ENCODE results near the gene NLRC3.

Gene NLRC3

DNA sequence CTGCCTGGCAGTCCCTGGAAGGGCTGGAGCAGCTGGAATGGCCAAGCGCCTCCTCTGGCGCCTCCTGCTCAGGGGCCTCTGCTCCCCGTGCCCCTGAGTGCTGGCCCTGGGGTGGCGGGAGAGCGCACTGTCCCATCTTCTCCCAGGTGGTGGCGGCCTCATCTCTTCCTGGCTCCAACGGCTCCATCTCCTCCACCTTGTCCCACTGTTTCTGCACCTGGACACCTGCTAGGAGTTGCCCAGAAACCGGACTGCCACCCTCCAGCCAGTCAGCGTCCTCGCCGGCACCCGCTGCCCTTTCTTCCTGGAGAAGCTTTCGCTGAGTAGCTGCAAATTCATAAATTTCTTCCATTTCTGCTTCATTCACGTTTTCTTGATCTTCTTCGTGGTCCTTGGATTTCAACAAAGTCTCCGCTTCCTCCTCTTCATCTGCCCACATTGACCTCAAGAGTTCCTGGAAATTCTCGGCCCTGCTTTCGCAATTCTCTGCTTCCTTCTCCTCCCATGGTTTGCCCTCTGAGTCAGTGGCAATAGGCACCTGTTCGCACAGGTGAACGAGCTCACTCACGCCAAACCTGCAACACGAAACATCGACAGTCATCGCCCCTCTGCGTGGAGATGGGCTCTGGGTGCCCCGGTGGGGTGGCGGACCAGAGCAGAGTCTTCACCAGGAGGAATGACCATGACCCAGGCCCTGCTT is 13.7 kb upstream of the NLRC3 start:
- Mint-ChIP-seq H3K4me1 (peaks cover 6% of the 10 kb centered on the region), H3K4me3 (no peak overlapping the region), H3K27me3 (no peaks in the 10 kb centered on the region), H3K9me3 (no peaks in the 10 kb centered on the region), H3K27ac (no peak overlapping the region)
- ATAC-seq (no peak), DNase-seq (no peak)

DNA sequence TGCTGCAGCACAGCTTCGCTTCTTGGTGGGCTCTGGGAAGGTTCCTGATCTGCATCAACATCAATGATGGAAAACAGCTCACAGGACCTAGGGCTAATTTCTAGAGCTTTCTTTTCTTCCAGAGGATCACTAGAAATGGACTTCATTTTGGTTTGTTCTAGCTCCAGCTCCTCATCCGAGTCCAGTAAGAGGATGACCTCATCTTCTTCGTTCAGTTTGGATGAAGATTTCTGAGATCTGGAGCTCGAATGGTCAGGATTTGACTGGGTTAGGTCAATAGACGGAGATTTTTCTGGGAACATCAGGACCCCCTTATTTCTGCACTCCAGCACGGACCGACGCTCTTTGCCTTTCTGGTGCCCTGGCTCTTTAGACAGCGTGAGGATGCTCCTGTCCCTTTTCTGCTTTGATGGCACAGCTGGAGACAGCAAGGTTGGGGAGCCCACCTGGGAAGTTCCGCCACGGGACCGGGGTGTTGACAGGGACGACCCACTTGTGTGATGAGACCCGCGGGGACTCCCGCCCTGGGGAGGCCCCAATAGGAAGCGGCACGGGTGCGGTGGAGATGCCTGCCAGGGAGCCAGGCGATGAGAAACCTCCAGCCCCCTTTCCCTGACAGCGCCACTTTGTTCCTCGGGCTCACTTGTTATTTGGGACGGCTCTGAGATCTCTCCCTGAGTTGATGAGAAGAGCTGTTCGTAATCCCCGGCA is 12.9 kb upstream of the NLRC3 start:
- H3K27me3 Mint-ChIP-seq, result no peaks in the 10 kb centered on the region
- H3K4me1 Mint-ChIP-seq, result peaks cover 8% of the 10 kb centered on the region
- H3K9me3 Mint-ChIP-seq, result no peaks in the 10 kb centered on the region
- H3K27ac Mint-ChIP-seq, result no peak overlapping the region
- ATAC-seq (no peak), DNase-seq (no peak)
- H3K4me3 Mint-ChIP-seq, result no peak overlapping the region

DNA sequence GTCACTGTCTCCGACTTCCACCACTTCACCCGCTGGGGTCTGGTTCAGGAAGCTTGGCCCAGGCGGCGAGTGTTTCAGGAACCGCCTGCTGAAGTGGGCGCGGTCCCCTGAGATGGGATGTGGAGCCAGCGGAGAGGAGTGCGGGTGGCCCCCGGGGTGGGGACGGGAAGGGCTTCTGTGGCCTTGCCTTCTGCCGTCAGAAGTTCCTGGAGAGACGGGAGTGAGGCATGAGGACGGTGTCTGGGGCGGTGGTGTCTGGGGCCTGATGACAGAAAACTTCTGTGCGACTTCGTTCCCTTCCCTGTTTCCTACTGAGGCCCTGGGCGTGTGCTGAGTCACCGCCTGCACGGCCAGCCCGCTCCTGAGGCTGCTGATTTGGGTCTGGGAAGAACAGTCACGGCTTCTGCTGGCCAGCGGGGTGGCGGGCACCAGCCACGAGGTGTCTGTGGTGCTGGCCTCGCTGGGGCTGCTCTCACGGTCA is 12.3 kb upstream of the NLRC3 start:
- no peak overlapping the region for H3K4me3 Mint-ChIP-seq
- H3K9me3 Mint-ChIP-seq, result no peaks in the 10 kb centered on the region
- peaks cover 11% of the 10 kb centered on the region for H3K4me1 Mint-ChIP-seq
- ATAC-seq (no peak), DNase-seq (no peak)
- no peaks in the 10 kb centered on the region for H3K27me3 Mint-ChIP-seq
- H3K27ac Mint-ChIP-seq, result no peak overlapping the region

DNA sequence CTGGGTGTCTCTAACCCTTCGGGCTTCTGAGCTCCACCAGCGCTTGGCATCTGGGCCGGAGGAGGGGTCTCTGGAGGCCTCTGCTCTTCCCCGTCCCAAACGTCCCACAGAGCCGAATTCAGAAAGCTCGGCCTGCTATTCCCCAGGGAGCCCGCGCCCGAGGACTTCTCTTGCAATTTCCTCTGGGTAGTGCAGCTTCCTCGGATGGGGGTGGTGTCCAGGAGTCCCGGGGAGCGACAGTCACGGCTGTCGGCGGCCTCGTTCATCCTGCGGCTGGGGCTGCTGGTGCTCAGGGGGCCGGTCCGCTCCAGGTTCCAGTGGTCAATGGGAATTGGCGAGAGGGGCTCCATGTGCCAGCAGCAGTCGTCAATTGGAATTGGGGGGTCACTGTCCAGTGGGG is 11.8 kb upstream of the NLRC3 start:
- H3K4me3 Mint-ChIP-seq, result no peak overlapping the region
- H3K27me3 Mint-ChIP-seq, result no peaks in the 10 kb centered on the region
- DNase-seq (no peak), ATAC-seq (no peak)
- H3K9me3 Mint-ChIP-seq, result no peaks in the 10 kb centered on the region
- H3K27ac Mint-ChIP-seq, result no peak overlapping the region
- H3K4me1 Mint-ChIP-seq, result peaks cover 11% of the 10 kb centered on the region

DNA sequence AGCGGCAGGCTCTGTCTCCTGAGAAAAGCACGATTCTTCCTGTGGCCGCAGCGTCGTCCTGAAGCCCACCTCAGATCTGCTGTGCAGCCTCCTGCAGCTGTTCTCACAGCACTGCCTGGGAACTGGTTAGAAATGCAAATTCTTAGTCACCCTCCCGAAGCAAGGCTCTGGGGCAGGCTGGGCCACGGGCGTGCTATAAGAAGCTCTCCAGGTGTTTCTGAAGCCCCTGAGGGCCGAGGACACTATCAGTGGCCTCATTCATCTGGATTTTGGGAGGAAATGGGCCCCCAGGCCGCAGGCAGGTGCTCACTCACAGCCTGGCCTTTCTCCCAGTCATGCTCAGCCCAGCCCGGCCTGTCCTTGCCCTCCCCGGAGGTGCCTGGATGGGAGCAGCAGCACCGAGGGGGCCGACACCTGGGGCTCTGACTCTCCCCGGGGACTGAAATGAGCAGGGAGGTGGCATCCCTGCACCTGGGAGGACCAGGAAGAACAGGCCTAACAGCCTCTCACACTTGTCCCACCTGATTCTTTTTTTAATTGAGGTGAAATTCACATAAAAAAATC is 10.4 kb upstream of the NLRC3 start:
- H3K9me3 Mint-ChIP-seq, result no peaks in the 10 kb centered on the region
- DNase-seq (no peak), ATAC-seq (no peak)
- H3K4me3 Mint-ChIP-seq, result no peak overlapping the region
- peaks cover 11% of the 10 kb centered on the region for H3K4me1 Mint-ChIP-seq
- H3K27me3 Mint-ChIP-seq, result no peaks in the 10 kb centered on the region
- H3K27ac Mint-ChIP-seq, result no peak overlapping the region

DNA sequence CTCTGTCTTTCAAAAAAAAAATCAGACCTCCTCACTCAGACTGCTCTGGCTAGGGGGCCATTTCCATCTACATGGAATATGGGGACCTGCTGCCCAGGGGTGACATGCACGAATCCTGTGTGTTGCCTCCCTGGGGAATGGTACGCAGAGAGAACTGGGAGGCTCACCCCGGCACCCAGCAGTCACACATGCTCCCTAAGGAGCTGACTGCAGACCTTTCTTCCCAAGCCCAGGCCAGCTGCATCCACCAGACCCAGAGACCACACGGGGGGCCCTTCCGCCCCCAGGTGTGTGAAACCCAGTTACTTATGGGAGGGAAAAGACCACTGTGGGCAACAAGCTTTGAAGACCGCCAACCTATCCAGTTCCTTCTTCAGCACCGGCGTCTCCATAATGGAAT is 7.2 kb upstream of the NLRC3 start:
- Mint-ChIP-seq H3K9me3 (no peaks in the 10 kb centered on the region), H3K27ac (no peak overlapping the region), H3K4me3 (no peak overlapping the region), H3K27me3 (no peaks in the 10 kb centered on the region), H3K4me1 (peaks cover 23% of the 10 kb centered on the region)
- no peak for ATAC-seq
- DNase-seq, result no peak

DNA sequence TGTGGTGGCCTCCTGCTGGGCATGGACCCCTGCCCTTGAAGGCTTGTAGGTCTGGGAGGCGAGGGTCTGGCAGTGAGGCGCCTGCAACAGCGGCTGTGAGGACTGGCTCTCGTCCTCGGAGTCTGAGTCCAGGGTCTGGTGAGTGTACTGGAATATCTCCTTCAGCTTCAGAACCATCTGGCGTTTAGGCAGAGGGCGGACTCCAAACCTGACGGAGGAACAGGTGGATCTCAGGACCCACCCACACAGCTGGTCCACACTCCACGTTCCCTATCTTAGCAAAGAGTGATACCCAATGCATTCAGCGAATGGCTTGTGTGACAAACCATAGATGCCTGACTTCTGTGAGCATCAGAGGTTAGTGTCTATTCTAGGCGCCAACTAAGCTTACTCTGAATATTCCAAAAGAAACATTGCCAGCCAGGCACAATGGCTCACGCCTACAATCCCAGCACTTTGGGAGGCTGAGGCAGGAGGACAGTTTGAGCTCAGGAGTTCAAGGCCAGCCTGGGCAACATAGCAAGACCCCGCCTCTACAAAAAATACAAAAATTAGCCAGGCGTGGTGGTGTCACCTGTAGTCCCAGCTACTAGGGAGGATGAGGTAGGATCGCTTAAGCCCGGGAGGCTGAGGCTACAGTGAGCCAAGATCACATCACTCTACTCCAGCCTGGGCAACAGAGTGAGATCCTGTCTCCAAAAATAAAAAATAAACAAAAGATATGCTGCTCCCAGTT is 6.3 kb upstream of the NLRC3 start:
- H3K4me1 Mint-ChIP-seq, result peaks cover 33% of the 10 kb centered on the region
- DNase-seq, result no peak
- no peak overlapping the region for H3K4me3 Mint-ChIP-seq
- no peaks in the 10 kb centered on the region for H3K27me3 Mint-ChIP-seq
- no peak for ATAC-seq
- H3K9me3 Mint-ChIP-seq, result no peaks in the 10 kb centered on the region
- H3K27ac Mint-ChIP-seq, result peak overlapping the region in 1 of 2 donors; percentile 27

DNA sequence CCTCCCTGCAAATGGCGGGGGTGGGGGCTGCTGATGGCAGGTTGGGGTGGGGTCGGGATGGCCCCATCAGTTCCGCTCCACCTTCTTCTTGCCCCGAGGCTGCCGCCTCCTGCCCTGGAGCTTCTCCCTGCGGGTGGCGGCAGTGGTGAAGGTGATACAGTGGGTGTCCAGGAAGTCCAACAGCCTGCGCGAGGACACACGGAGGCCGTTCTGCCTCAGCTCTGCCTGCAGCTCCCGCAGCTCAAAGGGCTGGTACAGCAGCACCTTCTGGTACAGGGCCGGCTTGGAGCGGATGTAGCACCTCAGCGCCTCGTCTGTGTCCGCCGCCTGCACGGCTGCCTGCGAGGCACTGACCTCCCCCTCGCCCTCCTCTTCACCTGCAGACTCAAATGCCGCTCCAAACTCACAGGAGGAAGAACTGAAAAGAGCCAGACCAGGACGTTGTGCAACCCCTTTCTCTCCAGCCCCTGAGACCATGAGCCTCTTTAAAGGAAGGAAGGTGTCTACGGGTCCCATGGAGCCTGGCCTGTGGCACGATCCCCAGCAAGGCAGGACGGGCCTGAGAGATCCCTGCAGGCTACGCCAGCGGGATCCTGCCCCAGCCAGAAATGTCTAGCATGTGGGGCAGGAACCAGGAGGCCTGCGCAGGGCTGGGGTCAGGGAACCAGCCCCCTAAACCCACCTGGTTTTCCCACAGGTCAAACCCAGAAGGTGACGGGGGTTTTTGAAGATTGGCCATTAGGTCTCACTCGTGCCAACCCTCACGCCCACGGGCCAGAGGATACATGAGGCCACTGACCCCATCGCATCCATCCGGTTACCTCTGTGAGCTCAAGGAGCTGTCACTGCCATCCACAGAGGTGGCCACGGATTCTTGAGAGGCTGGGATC is 5.3 kb upstream of the NLRC3 start:
- H3K27ac Mint-ChIP-seq, result no peak overlapping the region
- no peaks in the 10 kb centered on the region for H3K9me3 Mint-ChIP-seq
- peaks cover 42% of the 10 kb centered on the region for H3K4me1 Mint-ChIP-seq
- ATAC-seq, result no peak
- no peak for DNase-seq
- H3K4me3 Mint-ChIP-seq, result no peak overlapping the region
- H3K27me3 Mint-ChIP-seq, result no peaks in the 10 kb centered on the region

DNA sequence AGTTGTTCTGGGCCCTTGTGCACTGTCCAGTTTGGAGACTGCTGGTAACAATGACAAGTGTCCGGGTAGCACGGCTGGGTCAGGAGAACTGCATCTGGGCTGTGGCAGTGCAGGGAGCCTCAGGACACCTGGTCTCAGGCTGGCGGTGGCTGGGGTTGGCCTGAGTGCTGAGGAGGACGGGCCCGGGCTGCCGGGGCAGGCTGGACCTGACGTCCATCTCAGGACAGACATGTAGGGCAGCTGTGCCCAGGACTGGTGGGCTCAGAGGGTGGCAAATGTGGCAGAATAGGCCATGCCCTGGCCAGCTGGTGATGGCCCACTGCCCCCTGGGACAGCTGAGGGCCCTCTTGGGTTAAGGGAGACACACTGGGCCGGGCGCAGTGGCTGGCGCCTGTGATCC is 4.2 kb upstream of the NLRC3 start:
- no peak for ATAC-seq
- Mint-ChIP-seq H3K9me3 (no peaks in the 10 kb centered on the region), H3K27me3 (no peaks in the 10 kb centered on the region), H3K4me3 (no peak overlapping the region), H3K4me1 (peaks cover 53% of the 10 kb centered on the region), H3K27ac (no peak overlapping the region)
- DNase-seq, result no peak

DNA sequence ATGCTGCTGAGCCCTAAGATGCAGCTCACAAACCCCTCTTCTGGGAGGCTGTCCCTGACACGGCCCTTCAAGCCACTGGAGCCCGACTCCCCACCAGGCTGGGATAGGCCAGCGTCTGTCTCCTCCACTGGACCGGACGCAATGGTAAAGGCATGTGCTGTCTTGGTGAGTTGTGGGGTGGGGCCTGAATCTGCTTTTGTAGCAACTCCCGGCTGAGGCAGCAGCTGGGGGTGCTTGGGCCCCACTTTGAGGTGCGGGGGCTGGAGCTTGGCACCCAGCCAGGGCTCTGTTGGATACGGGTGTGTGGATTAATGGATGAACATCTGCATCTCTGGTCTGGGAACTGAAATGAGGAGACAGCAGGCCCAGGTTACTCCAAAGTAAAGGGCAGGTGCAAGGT is 3.5 kb upstream of the NLRC3 start:
- no peaks in the 10 kb centered on the region for H3K9me3 Mint-ChIP-seq
- peak overlapping the region in 1 of 2 donors; percentile 57 for H3K27ac Mint-ChIP-seq
- H3K4me1 Mint-ChIP-seq, result peaks cover 57% of the 10 kb centered on the region
- H3K4me3 Mint-ChIP-seq, result no peak overlapping the region
- H3K27me3 Mint-ChIP-seq, result no peaks in the 10 kb centered on the region
- ATAC-seq, result no peak
- no peak for DNase-seq

DNA sequence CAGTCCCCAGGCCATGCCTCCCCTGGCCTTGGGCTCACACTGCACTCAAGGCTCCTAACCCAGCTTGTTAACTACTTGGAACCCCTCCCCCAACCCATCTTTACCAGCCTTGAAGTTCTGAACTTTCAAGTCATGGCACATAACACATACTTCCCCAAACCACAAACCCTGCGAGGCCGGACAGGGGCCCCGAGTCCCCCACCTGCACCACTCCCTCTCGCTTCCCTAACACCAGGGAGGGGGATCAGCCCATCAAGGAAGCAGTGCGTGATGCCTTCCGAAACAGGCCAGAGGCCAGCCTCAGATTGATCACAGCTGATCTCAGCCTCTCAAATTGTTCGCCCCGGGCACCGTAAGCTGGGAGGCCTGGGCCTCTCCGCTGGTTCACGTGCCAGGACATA is 3.0 kb upstream of the NLRC3 start:
- no peak for ATAC-seq
- no peak for DNase-seq
- Mint-ChIP-seq H3K4me1 (peaks cover 57% of the 10 kb centered on the region), H3K9me3 (no peaks in the 10 kb centered on the region), H3K27me3 (no peaks in the 10 kb centered on the region), H3K27ac (peak overlapping the region in 1 of 2 donors; percentile 57), H3K4me3 (no peak overlapping the region)

DNA sequence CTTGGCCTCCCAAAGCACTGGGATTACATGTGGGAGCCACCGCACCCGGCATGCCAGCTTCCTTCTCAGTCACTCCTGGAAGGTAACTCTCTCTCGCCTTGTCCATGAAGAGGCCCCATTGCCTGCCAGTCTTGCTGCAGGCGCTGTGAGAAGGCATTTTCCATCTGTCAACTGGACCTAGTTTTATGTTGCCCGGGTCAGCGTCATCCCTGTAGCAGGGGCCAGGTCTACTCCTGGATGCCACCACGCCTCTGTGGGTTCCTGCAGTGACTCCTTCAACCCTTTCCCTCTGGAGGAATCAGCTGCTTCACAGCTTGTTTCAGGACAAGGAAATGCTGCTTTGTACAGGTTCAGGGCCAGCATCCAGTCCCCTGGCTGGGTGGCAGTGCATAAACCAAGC is 2.6 kb upstream of the NLRC3 start:
- Mint-ChIP-seq H3K27ac (peak overlapping the region in 1 of 2 donors; percentile 54), H3K9me3 (no peaks in the 10 kb centered on the region), H3K27me3 (no peaks in the 10 kb centered on the region), H3K4me3 (no peak overlapping the region), H3K4me1 (peaks cover 57% of the 10 kb centered on the region)
- DNase-seq (no peak), ATAC-seq (no peak)

DNA sequence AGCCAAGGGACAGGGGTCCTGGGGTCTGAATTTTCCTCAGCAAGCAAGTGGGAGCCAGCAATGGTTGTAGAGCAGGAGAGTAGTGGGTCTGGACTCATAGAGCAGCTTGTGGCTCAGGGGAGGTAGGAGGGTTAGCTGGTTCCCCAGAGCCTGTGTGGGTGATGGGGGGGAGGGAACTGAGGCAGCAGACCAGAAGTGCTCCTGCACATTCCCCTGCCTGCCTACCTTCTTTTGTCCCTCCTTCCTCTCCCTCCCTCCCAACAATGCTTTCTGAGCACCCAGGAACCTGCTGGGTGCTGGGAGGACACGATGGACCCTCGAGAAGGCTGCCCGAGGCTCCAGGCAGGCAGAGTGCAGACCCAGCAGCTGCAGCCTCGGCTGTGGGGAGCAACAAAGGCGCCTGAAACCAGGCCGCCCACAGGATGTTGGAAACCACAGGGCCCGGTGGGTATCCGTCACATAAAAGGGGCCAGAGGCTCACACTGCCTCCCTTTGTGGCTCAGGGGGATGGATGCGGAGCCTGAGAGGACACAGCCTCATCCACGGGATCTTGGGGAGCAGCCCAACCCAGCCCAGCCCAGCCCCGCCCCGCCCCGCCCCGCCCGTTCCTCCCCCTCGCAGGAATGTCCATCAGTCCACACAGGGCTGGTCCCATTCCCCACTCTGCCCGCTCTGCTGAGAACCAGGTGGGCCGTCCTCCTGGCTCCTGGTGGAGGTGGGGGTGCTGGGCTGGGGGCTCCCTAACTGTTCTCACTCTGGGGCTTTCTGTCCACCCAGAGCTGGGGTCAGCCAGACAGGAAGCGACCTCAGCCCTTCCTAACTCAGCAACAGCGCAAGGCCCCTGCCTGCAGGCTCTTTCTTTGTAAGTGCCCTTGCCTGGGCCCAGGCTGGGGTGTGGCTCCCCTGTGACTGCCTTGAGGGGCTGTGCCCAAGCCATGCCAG is 1.7 kb upstream of the NLRC3 start:
- Mint-ChIP-seq H3K9me3 (no peaks in the 10 kb centered on the region), H3K4me3 (peak overlapping the region; percentile 98 to 100), H3K27me3 (no peaks in the 10 kb centered on the region), H3K27ac (peak overlapping the region; percentile 81 to 84), H3K4me1 (peaks cover 63% of the 10 kb centered on the region)
- peak; percentile 87 for ATAC-seq
- peak; percentile 81 to 84 for DNase-seq

DNA sequence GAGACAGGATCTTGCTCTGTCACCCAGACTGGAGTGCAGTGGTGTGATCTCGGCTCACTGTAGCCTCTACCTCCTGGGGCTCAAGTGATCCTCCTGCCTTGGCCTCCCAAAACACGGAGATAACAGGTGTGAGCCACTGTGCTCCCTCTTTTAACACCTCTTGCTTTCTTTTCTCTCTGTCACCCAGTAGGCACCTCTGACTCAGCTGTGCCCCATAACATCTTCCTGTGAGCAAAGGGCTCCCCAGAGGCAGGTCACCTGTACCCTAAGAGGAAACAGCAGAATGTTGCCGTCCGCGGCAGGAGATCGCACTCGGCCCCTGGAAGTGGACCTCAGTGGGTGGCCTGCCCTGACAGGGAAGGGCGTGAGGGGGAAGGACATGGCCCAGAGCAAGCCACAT is 918 bp upstream of the NLRC3 start:
- Mint-ChIP-seq H3K4me3 (peak overlapping the region; percentile 98 to 100), H3K27ac (peak overlapping the region; percentile 50 to 81), H3K27me3 (no peaks in the 10 kb centered on the region), H3K4me1 (peaks cover 68% of the 10 kb centered on the region), H3K9me3 (no peaks in the 10 kb centered on the region)
- ATAC-seq, result peak; percentile 67
- DNase-seq, result peak; percentile 46 to 55

Data from stimulated activated naive CD8-positive, alpha-beta T cell treated with anti-CD3 and anti-CD28 coated beads, Interleukin-15, amount 100 ng/mL, for 72 hours (primary cell).